HG03064 (cell line): ENCODE results near the gene KCNE1.

ENCODE experiments used
- ATAC-seq: cut with Tn5 transposase; IDR thresholded peaks from one replicate; pipeline ENCODE4 v1.9.1; 2021; ENCODE audit warnings: low read depth; ENCODE audit not compliant: unreplicated experiment

KCNE1 gene

DNA sequence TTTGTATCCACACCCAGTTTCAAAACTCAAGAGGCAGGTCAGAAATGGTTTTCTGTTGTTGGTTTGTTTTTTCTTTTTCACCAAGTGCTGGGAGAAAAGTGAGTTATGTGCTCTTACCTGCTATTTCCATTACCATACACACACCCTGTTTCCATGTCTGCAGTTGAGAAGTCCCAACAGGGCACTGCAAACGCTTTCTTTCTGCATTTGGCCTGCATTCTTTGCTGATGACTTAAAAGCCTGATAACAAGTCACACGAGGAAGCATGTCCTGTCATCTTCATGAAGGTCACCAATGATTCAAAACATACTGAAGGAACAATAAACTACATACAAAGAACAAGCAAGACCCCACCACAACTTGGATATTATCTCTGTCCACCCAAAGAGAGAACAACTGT, 24.8 kb upstream of the KCNE1 start:
- no peak for ATAC-seq

- no peak for ATAC-seq
These were observed 24.3 kb upstream of the KCNE1 start for GRCh38 chr21:34536311-34536710.

GRCh38 chr21:34535886-34536285, 23.9 kb upstream of the KCNE1 start:
- ATAC-seq, result no peak

DNA sequence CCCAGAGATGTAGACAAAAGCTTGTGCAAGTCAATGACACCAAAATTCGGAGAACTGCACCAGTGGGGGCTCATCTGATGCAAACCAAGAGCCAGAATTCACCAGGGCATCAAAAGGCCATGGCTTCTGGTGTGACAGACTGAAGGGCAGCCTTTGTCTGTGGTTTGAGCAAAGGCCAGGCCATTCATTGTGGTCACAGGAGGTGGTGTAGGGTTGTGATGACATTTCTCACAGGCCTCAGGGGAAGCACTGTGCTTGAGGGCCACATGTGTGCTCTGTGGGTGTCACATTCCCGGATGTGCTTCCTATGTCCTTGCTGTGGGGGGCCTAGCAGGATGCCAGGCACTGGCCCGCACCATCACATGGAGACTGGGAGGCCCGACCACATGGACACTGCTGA, 22.5 kb upstream of the KCNE1 start:
- ATAC-seq, result no peak

GRCh38 chr21:34533938-34534337, 21.9 kb upstream of the KCNE1 start:
- ATAC-seq, result no peak

GRCh38 chr21:34531399-34531798, 19.4 kb upstream of the KCNE1 start:
- ATAC-seq, result no peak

DNA sequence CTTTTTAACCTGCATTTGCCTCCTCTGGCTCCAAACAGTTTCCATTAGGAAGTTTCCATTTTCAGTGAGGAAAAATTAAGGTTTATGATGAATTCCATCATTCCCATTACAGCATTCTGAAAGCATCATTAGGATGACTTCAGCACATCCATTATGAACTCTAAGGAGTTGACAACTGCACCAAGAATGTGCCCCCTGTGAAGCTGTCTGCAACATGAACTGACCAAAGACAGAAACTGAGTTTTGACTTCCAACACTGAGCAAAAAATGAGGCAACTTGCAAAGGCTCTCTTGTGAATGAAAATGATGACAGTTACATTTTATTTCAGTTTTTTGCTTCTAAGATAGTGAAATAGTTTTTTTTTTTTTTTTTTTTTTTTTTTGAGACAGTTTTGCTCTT, 18.3 kb upstream of the KCNE1 start:
- no peak for ATAC-seq

DNA sequence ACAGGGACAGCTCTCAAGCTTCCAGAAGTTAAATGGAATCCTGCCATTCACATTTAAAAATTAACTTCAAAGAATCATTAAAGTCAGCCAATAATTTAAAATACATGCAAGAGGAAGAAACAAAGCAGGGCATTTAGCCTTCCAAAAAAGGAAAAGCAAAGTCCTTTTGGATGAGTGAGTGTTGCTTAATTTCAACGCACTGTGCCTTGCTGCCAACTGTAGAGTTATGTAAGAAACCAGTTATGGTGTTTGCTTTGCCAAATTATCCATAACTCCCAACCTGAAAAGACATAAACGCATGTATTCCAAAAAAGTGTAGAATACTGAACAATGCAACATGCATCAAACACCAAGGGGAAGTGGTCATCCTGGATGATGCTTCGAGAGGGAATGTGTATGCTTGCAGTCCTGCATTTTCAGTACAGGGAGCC, 16.1 kb upstream of the KCNE1 start:
- no peak for ATAC-seq

GRCh38 chr21:34526618-34527290, 14.7 kb upstream of the KCNE1 start:
- ATAC-seq, result no peak

DNA sequence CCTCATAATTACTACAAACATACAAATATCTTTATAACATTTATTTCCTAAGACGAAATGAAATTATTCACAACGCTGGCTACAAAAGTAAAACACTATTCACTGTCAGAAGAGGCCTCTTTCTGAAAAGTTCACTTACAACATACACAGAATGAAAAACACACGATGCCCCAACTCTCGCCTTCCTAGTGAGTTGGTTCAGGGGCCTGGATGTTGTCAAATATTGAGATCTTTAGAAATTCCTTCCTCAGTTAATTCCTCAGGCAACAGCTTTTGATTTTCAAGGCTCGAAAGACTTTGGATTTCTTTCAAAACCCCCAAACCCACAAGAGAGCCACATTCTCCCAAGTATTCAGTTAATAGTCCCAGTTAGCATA, 14.2 kb upstream of the KCNE1 start:
- ATAC-seq, result no peak

- ATAC-seq, result no peak
These were observed 12.9 kb upstream of the KCNE1 start for GRCh38 chr21:34524646-34525601.

DNA sequence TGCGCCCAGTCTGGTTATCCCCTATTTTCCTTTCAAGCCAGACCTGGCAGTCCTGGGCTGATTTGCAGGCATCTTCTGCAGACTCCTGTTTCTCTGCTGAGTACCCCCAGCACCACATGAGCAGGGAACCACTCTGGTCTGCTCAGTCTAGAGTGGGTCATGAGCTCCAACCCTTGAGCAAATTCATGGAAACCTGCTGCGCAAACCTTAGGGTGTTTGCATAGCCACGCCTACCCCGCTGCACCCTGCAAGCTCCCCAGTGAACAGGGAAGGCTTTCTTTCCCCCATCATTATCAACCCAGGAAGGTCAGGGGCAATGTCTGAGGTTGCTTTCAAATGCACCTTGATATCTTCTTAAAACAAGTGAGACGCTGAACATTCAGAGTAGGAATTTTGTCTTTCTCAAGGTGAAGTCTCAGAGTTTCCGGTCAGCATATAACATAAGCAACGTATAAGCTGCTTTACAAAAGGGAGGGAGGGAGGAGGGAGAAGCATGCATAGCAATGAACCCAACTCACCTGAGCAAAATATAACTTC, 11.1 kb upstream of the KCNE1 start:
- ATAC-seq, result no peak

GRCh38 chr21:34522284-34522683, 10.3 kb upstream of the KCNE1 start:
- ATAC-seq, result no peak

GRCh38 chr21:34521561-34521960, 9.6 kb upstream of the KCNE1 start:
- ATAC-seq, result no peak

DNA sequence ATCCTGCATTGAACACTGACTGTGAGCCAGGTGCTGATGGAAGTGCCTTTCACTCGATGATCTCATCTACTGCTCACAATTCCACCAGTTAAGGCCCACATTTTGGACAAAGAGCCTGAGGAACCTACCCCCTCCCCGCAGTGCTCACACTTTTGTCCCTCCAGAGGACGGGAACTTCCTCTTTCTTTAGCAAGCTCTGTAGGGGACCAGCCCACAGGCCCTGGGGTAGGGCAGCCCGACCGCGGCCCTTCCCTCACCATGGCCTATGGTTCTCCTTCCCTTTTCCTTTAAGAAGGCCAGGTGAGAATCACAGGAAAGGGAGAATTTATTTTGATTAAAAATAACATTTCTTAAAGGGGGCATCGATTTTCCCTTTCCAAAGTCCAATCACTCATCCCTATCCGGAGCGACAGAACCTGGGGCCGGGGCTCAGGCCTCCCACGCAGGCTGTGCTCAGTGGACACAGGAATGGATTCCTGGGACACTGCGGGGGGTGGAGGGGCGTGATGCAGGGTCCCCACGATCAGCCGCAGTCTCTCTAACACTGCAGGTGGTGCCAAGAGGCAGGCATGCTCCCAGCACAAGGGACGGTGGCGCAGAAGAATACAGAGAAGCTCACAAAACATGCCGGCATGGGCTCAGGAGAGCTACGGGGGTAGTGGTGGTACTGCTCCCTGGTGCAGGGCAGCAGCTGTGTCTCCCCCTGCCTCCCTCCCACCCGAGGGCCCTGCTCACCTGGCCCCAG, 8.9 kb upstream of the KCNE1 start:
- no peak for ATAC-seq

GRCh38 chr21:34520281-34520680, 8.3 kb upstream of the KCNE1 start:
- no peak for ATAC-seq

DNA sequence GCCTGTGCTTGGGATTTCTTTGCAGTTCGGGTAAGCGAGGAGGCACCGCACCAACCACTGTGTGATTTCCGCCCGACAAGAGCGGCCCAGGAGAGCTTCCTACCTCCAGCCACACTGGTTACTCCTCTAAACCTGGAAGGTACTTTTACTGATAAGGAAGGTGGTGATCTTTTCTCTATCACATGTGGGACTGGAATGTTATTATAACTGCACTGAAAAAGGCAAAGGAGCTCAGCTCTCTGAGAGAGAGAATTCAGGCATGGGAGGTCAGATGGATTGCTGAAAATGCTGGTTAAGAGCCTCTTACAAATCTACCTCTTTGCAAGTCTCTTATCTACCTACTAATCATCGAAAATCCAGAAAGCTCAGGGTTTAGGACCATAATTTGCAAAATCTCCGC, 7.7 kb upstream of the KCNE1 start:
- ATAC-seq, result no peak

DNA sequence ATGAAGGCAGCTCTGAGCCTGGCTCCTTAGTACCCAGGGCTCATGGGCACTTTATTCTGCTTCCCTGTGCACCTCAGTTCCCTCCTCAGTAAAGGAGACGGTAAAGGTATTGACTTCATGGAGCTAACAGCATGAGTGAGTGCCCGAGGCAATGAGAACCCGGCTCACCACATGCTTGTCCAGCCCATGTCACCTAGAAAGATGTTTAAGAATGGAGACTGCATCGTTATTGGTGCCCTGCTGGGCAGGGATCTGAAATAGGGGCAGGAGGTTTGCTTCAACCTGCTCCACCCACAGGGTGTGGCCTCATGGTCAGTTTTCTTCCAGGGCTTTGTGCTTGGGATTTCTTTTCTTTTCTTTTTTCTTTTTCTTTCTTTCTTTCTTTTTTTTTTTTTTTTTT, 7.0 kb upstream of the KCNE1 start:
- no peak for ATAC-seq

- ATAC-seq, result no peak
These were observed 6.3 kb upstream of the KCNE1 start for GRCh38 chr21:34518301-34518700.

GRCh38 chr21:34517491-34518245, 5.7 kb upstream of the KCNE1 start:
- ATAC-seq, result no peak
